SW480 (cell line): ENCODE results near the gene CILP.

Experiments used
- DNase-seq: peaks from one replicate; pipeline ENCODE4 v3.0.0-alpha.2; 2016; ENCODE audit warnings: low spot score

CILP gene

GRCh38 chr15:65221697-65222096 is 10.4 kb upstream of the CILP start:
- no peak for DNase-seq

GRCh38 chr15:65219137-65219536 is 7.9 kb upstream of the CILP start:
- DNase-seq, result no peak

GRCh38 chr15:65217526-65218482 is 6.5 kb upstream of the CILP start:
- no peak for DNase-seq

GRCh38 chr15:65215496-65215895 is 4.2 kb upstream of the CILP start:
- no peak for DNase-seq

GRCh38 chr15:65214010-65214409 is 2.7 kb upstream of the CILP start:
- no peak for DNase-seq

GRCh38 chr15:65213241-65213640 is 2.0 kb upstream of the CILP start:
- DNase-seq, result no peak

GRCh38 chr15:65212097-65212496 is 824 bp upstream of the CILP start:
- peak; percentile 25 for DNase-seq

- DNase-seq, result no peak
Measured at GRCh38 chr15:65211482-65211982, 259 bp upstream of the CILP start.

- DNase-seq, result no peak
Measured at GRCh38 chr15:65209701-65210643, 1.3 kb downstream of the CILP start.

- no peak for DNase-seq
Measured at GRCh38 chr15:65208647-65209046, 2.6 kb downstream of the CILP start.

GRCh38 chr15:65207280-65207840 is 3.9 kb downstream of the CILP start:
- no peak for DNase-seq

GRCh38 chr15:65206750-65207149 is 4.5 kb downstream of the CILP start:
- no peak for DNase-seq

GRCh38 chr15:65204931-65205660 is 6.2 kb downstream of the CILP start:
- no peak for DNase-seq

- DNase-seq, result no peak
Measured at GRCh38 chr15:65204236-65204930, 6.9 kb downstream of the CILP start.

- no peak for DNase-seq
Measured at GRCh38 chr15:65201918-65202317, 9.4 kb downstream of the CILP start.

GRCh38 chr15:65198571-65198970 is 12.7 kb downstream of the CILP start:
- no peak for DNase-seq

- DNase-seq, result no peak
Measured at GRCh38 chr15:65197337-65197645, 14.0 kb downstream of the CILP start.

GRCh38 chr15:65196637-65197336 is 14.5 kb downstream of the CILP start:
- DNase-seq, result no peak

- DNase-seq, result no peak
Measured at GRCh38 chr15:65195548-65195923, 15.7 kb downstream of the CILP start.

GRCh38 chr15:65194826-65195547 is 16.3 kb downstream of the CILP start:
- DNase-seq, result no peak
